NCI-H2171 (cell line): Measurements from ENCODE around the gene RAB3B.
"Not testable (repeated sequence)": the region's sequence is repeated elsewhere in the genome, so short reads cannot be mapped to it uniquely, and the experiment has no call there.

Source experiments
- DNase-seq: peaks from one replicate; lab custom pipeline; 2025; lab: John Stamatoyannopoulos, UW

RAB3B gene

GRCh38 chr1:51919684-51920083 is 70.8 kb downstream of the RAB3B start:
- no peak for DNase-seq

- DNase-seq, result no peak
These were observed 73.7 kb downstream of the RAB3B start for GRCh38 chr1:51916587-51917405.

- DNase-seq, result no peak
These were observed 74.5 kb downstream of the RAB3B start for GRCh38 chr1:51915951-51916350.

GRCh38 chr1:51912881-51913280 is 77.6 kb downstream of the RAB3B start:
- DNase-seq, result no peak

GRCh38 chr1:51910221-51911000 is 80.1 kb downstream of the RAB3B start:
- no peak for DNase-seq

- no peak for DNase-seq
These were observed 82.0 kb downstream of the RAB3B start for GRCh38 chr1:51908499-51908898.

- no peak for DNase-seq
These were observed 83.3 kb downstream of the RAB3B start for GRCh38 chr1:51907079-51907702.

GRCh38 chr1:51906306-51907078 is 84.0 kb downstream of the RAB3B start:
- no peak for DNase-seq

GRCh38 chr1:51902456-51902855 is 88.0 kb downstream of the RAB3B start:
- DNase-seq, result no peak

DNA sequence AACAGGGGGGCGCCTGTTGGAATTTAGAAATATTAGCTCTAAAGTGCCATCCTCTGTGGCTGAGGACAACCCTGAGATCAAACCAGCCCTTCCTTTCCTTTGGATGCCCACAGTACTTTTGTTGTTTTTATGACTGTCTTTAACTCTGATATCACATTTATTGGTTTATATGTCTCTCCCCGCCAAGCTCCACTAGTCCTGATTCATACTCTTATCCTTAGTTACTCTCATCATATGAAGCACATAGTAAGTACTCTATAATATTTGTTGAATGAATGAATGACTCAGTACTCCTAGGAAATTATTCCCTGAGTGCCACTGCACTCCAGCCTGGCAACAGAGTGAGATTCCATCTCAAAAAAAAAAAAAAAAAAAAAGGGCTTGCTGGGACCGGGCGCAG is 89.3 kb downstream of the RAB3B start:
- DNase-seq, result no peak

GRCh38 chr1:51899022-51899421 is 91.5 kb downstream of the RAB3B start:
- DNase-seq, result no peak

DNA sequence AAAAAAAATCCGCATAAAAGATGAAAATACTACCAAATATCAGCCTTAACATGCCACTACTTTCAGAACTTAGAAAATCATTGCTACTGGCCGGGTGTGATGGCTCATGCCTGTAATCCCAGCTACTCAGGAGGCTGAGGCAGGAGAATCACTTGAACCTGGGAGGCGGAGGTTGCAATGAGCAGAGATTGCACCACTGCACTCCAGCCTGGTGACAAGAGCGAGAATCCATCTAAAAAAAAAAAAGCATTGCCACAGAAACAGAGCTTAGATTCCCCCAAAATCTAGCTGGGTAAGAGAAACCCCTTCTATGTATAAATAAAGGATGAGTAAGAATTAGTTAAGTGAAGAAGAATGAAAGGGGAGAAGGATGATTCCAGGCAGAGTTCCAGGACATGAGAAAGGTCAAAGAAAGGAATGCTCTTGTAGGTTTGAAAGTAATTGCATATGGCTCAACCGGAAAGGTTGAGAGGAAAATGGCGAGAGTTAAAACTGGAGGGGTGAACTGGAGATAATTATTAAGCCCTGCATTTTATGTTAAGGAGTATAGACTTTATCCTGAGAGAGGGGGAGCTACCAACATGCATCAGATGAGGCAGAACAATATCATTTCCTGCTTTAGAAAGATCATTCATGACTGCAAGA is 92.3 kb downstream of the RAB3B start:
- no peak for DNase-seq

- no peak for DNase-seq
These were observed 92.8 kb downstream of the RAB3B start for GRCh38 chr1:51897699-51898031.

DNA sequence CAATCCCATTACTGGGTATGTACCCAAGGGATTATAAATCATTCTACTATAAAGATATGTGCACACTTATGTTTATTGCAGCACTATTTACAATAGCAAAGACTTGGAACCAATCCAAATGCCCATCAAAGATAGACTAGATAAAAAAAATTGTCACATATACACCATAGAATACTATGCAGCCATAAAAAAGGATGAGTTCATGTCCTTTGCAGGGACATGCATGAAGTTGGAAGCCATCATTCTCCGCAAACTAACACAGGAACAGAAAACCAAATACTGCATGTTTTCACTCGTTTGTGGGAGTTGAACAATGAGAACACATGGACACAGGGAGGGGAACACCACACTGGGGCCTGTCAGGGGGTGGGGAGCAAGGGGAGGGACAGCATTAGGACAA is 95.8 kb downstream of the RAB3B start:
- not testable (repeated sequence) for DNase-seq

GRCh38 chr1:51878616-51879336 is 111.7 kb downstream of the RAB3B start, which contains the start of gene NRDC:
TSS of gene NRDC (minus strand) at chr1:51878727. CDS start at chr1:51878615, 112 bp downstream.
- peak; percentile 100 for DNase-seq

DNA sequence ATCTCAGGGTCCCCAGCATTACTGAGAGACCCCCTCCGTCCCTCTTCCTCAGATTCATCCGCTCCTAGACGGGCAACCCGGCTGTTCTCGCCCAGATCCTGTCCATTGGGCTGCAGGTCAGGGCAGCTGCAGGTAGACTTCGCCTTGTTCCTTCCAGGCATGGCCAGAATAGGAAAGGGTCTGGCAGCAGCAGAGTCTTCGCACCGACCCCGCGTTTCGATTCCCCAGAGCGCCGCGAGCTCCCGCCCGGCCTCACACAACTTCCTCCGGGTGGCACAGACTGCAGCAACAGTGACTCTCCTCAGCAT is 112.2 kb downstream of the RAB3B start:
- no peak for DNase-seq

GRCh38 chr1:51877434-51878307 is 112.8 kb downstream of the RAB3B start:
- DNase-seq, result no peak

DNA sequence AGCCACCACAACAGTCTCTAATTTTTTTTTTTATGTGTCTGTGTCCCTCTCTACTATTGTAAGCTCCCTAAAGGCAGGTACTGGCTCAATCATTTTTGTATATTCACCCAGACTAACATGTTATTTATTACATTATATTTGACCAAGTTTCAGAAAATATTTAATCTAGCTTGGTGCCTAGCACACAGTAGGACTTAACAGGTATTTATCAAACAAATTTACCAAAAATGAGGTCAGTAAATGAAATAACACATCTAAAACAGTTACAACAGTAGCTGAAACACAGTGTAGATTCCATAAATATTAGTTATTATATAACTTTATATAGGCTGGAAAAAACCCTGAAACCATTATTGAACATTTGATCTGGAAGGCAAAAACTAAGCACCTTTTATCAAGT is 114.7 kb downstream of the RAB3B start:
- no peak for DNase-seq

DNA sequence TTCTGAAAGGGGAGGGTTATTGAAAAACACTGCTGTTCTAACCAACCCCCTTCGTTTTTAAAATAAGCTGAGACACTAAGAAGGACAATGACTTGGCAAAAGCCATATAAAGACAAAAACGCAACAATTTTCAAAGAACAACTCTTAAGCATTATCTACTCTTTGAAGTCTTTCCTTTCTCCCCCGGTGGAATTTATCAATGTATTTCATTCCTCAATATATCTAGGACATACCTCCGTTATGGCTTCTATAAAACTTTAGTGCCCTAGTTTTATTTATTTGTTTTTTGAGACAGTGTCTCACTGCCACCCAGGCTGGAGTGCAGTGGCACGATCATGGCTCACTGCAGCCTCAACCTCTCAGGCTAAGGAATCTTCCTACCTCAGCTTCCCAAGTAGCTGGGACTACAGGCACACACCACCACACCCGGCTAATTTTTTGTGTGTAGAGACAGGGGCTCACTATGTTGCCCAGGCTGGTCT is 115.2 kb downstream of the RAB3B start:
- DNase-seq, result no peak

- not testable (repeated sequence) for DNase-seq
These were observed 117.2 kb downstream of the RAB3B start for GRCh38 chr1:51873270-51873669.
